Activated CD8-positive, alpha-beta memory T cell treated with anti-CD3 and anti-CD28 coated beads, Interleukin-2, amount 50 U/mL, for 4 hours (primary cell): ENCODE data around the gene FILIP1L.

ENCODE experiments used
- DNase-seq: peaks from one replicate; pipeline ENCODE4 v3.0.0-alpha.2; 2020

FILIP1L gene

DNA sequence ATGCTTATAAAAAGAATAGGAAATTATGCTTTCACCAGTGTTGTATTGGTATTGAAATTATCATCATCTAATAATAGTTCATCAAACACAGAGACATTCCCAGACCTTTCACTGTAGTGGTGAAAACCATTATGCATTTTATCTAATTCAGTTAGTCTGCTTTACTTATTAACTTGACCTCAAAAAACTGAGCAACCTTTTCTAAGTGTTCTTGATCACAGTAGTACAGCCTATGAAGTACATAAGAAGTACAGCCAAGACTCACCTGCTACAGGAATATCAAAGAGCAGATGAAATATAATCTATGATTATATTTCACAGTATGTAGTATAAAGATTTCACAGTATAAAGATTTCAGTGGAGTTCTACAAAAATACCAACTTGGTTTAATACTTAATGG, 75.2 kb downstream of the FILIP1L start:
- no peak for DNase-seq

DNA sequence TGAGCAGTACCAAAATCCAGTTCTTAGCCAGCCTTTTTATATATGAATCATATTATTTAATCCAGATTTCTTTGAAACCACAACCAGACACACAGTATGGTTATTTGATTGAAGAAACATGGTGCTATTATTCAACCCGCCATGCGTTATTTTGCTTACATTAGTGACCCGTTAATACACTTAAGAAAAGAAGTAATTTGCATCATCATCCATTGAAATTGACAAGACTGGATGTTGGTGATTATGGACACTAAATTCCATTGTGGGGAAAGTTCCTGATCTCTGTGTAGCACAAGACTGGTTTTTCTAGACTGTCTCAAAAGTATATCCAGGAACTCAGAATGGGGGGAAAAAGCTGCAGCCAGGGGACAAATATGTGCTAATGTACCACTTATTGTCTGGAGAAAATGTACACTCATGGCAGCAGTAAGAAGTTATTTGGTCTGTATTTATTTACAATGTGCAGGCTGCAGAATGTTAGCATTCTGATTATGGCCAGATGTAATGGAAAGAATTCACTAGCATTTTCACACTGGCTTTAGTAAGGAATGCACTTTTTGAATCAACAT, 80.3 kb downstream of the FILIP1L start:
- DNase-seq = no peak

DNA sequence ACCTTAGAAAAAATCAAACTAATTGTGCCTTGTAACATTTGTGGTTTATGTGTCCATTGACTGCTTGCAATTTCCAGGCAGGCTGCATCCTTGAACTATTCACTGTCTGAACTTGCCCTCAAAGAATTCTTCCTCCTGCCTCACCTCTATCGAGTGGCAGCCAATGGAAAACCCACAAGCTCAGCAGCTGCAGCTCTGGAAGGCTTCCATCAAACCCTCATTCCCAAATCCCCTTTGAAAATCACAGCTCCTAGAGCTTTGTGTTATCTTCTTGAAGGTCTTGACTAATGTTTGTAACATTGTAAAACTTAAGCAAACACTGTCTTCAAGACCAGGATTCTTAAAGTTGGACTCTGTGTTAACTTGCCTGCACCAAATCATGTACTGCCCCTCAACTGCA, 81.1 kb downstream of the FILIP1L start:
- DNase-seq = no peak

DNA sequence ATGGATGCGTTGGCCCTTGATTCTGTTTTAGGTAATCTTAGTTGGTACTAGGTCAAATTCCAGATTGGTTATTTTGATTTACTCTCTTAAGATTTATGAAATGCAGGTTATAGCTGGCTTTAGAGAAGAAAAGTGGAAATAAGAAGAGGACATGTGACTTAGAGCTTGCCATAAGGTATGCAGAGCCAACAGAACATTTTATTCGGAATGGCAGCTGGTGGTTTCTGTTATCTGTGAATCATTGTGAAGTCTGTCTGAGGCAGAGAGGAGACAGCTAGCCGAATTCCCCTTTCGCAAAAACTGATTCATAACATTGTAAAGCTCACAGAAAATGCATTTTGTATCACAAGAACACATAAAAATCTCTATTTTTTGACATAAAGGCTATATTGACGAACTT, 82.1 kb downstream of the FILIP1L start:
- no peak for DNase-seq

DNA sequence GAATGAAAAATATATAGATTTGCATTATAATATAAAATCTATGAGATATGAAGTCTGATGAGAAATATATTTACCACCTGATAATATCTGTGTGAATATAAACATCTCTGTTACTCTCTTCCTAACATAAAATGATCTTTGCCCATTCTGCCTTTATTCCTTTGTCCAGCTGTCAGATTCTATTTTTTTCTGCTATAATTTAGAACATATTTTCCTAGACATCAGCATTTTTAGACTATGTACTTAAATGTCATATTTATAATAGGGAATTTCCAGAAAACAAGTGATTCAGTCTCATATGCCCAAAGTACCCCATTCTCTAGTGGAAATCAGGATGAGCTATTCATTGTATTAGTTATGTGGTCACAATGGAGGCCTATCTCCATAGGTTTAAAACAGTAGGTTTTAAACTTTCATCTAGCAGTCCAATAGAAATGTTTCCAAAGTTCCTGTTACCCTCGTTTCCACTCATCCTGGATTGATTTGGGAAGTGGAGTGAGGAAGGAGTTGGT, 83.3 kb downstream of the FILIP1L start:
- DNase-seq = no peak

DNA sequence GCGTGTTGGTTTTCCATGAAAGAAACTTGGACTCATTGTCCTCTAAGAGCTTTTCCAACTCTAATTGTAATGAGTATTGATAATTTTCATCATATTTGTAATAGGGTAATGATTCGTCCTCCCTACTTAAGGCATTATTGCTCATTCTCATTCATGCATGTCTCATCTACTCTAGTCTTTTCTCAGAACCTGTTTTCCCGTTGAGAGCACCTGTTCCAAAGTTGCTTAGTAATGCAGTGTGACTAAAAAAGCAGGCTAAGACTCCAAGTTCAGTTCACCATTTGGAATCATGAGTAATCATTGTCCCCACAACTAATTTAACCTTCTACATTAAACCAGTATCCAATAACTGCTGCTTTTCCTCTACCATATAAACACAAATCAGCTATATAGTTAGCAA, 84.0 kb downstream of the FILIP1L start:
- no peak for DNase-seq

DNA sequence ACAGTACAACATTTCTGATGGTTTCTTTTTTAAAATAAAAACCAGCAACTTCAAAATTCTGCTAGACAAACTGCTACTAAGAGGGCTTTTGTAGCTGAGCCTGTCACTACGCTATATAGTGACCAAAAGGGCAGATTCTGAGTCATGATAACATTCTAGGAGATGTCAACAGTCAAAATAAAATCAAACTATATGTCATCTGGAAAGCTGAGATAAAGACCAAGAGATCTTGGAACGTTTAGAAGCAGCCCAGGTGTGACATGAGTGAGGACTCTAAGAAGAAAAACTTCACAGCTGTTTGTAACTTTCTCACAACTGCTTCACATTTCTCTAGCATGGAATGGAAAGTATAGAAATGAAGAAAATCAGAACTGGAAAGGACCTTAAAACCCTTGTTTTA, 84.6 kb downstream of the FILIP1L start:
- DNase-seq = no peak

DNA sequence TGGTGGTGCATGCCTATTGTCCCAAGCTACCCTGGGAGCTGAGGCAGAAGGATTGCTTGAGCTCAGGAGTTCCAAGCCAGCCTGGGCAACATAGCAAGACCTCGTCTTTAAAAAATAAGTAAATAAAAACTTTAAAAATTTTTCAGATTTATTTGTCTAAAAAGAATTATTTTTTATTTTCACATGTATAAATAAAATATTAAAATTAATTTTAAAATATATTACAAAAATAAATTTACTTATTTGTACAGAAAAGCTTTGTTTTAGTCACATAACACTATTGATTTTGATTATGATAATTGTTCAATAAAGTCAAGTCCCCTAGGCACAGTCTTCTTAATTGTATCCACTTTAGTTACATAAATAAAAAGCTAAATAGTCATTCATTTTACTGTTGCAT, 85.2 kb downstream of the FILIP1L start:
- DNase-seq = no peak

DNA sequence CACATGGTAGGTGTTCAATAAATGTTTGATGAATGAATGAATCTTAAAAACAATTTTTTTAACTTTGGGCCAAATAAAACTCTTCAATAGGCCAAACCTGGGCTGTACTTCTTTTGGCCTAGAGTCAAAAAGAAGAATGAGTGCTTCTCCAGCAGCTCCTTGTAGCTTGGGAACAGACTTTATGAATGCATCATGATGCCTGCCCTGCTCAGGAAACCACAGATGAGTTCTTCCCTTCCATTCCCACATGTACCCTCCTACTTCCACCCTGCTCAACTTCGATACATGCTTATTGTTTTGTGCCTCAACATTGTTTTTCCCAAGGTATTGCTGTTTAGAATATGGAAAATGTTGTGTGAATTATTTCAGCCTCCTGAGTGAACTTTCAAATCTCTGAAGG, 87.0 kb downstream of the FILIP1L start:
- no peak for DNase-seq

DNA sequence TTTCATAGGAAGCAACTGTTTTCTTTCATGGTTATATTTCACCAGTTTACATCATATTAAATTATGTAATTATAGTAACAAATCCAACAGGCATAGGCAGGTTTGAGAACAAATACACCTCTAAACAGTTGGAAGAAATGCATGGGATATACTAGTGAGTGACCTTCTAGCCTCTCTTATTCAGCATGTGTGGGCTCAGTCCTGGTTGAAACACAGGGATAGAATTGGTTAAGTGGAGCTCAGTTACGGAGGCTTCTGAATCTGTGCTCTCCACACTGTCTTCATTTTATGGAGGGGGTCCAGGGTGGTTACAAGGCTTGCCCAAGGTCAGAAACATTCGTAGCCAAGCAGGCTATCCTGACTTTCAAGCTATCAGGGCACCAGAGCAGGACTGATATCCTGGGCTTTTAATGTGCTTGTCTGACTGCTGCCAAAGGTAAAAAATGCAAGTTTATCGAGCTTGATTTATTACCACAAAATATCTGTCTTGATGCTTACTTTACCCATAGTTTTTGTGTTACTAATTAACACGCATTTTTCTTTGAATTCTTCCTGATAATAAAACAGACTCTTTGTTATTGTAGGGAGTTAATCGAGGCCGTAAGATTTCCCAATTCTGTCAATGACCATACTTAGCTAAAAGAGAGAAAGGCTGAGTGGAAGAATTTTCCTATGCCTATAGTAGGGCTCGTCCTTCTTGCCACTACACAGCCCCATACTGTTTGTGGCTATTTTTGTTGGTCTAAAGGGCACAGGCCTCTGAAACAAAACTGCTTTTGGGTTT, 89.6 kb downstream of the FILIP1L start:
- no peak for DNase-seq

DNA sequence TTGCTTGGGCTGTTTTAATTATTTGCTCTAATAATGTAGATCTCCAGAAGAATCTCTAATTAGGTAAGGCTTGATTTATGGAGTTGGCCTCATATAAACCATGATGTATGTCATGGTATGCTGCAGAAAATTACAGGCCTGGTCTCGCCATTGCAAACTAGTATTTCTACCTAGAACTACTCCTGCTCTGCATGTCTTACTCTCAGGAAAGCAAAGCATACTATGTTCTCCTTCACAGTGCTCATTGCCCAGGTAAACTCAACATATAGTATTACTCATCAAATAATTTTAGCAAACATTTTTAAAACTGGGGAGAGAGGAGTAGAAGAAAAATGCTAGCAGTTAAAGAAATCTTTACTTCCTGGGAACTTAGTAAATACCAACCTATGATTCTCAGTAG, 90.7 kb downstream of the FILIP1L start:
- DNase-seq = no peak

DNA sequence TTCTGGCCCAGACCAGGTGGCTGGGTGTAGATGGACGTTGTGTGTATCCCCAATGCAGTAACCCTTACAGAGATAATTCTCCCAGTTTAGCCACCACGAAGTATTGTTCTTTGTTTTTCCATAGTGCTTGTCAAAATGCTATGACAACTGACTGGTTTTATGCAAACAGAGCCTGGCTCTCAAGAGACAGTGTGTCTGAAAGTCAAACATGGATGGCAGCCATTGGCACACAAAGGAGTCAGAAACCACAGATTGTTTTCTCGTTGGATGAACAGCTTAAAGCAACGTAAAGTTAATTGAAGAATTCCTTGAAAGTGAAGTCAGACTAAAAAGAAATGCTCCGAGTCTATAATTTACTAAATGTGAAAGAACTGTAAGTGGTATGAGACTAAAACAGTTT, 91.2 kb downstream of the FILIP1L start:
- DNase-seq = no peak

DNA sequence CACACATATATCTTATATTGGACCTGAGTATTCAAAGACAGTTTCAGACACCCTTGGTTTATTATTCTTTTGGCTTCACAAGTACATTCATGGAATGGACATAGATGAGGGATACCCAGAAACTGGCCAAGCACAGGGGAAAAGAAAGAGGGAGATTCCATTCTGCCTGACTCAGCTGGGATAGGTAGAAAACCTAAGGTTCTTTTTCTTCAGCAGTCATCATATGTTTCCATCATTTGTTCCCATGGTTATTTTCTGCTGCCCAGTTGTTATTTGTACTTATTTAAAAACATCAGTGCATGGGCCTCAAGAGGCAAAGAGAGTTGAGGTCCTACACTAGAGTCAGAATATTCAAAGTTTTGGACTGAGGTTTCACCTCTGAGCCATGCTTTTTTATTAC, 91.8 kb downstream of the FILIP1L start:
- no peak for DNase-seq

DNA sequence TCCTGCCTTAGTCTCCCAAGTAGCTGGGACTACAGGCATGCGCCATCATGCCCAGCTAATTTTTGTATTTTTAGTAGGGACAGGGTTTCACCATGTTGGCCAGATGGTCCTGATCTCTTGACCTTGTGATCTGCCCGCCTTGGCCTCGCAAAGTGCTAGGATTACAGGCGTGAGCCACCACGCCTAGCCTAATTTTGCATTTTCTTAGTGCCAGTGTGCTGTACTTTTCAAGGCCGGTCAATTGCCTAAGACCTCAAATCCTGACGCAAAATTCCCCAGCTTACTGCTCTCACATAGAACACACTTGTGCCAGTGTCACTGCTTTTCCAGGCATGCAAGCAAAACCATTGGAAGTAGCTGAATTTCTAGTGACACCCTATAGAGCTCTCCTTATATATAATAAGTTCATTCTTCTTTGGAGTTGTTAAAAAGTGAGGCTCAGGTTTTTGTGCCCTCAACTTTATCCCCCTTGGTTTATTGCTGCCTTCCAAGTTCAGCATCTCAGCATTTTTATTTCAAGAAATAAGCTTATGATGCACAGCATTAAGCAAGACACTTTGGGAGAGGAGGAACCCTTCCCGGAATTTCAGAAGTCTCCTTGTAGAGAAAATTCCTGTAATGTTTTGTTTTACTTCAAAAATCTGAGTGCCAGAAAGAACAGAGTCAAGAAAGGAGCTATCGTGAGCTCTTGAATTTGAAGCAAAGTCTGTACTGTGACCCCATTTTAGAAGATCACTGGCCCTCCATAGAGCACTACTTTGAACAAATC, 93.2 kb downstream of the FILIP1L start:
- DNase-seq = no peak

DNA sequence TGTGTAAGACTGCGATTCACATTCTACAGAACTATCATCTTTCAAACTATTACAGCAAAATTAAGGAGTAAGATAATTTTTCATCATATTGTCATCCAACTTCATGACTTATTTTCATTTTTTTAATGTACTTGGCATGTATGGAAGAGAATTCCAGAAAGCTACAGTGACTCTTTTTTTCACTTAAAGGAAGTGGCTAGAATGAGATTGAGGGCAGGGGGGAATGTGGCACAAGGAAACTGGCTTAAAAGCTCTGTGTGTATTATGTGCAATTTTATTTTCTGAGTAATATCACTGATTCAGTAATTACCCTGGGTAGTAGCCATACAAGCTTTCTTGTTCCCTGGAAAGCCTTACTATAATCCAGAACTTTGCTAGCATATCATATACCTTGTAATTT, 94.6 kb downstream of the FILIP1L start:
- DNase-seq = no peak

DNA sequence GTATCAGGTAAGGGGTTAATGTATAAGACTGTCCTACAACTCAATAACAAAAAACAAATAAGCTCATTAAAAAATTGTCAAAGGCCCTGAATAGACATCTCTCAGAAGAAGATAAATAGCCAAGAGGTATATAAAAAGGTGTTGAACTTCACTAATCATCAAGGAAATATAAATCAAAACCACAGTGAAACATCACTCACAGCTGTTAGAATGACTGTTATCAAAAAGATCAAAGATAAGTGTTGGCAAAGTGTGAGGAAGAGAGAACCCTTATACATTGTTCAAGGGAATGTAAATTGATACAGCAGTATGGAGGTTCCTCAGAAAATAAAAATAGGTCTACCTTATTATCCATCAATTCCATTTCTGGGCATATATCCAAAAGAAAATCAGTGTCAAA, 95.5 kb downstream of the FILIP1L start:
- DNase-seq = no peak

DNA sequence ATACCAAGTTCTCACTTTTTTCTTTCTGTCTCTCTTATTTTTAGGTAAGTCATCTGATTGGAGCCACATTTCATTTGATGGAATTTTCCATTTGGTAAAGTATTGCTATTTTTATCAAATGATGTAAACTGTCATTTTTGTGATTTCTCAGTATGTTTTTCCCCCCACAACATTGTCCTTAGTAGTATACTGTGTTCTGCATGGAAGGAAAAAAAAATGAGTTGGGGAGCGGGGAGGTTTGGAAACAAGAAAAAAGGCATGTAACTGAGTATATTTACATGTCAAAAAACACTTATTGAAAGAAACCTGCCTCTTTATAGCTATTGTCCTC, 104.2 kb downstream of the FILIP1L start:
- DNase-seq = no peak

DNA sequence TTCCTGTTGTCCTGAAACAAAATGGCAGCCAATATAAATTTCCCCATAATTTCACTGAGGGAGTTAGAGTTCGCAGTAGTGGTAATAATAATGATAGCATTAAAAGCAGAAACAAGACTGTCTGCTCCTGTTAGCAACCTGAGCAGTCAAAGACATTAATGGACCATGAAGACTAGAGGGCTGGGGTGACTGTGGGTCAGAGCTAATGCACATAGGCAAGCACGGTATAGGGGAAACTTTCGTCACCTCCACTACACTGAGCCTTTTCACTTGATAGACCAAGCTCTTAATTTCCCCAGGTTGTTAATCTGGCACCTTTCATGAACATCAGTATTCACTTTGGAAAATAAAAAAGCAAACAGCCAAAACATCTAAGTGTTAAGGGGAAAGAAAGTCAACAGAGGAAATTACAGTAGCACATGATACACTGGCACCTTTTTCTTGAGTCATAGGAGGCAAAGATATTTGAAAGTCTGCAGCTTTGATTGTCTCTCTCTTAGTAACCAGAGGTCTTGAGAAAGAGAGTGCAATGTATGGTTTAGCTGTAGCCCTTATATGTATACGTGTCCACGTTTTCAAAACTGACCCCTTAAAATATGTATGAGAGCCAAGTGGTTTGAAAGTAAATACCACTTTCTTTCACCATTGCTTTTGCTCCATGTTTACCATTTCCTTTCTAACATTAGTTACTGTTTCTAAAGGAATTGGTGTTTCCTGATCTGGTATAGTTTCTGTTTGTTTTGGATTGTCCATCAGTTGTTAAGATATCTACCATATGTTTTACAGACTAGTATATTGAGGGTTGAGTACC, 104.8 kb downstream of the FILIP1L start:
- DNase-seq = no peak

DNA sequence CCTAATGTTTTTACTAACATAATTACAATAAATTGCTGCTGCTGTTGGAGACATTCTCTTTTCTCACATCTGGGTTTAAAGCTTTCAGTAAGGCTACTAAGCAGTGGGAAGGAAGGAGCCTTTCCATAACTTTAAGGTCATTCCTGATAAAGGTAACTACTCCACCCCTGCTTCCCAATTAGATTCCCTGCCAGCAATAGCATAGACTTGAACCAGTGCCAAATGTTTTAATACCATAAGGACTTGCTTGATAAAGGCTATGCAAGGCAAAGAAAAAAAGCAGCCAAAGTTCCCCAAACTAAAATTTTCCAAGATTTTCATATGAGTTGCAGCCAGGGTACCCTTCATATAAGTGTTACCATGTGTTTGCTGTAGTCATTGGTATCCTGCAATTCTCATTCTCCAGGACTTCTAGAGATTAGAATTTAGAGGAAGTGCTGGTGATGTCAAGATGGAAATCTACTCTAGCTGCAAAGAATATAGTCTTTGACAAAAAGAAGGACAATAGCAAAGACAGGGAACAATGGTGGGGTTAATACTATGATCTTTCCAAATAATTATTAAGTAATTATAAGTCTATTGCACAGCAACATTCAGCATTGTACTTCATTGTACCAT, 106.1 kb downstream of the FILIP1L start:
- DNase-seq = no peak

DNA sequence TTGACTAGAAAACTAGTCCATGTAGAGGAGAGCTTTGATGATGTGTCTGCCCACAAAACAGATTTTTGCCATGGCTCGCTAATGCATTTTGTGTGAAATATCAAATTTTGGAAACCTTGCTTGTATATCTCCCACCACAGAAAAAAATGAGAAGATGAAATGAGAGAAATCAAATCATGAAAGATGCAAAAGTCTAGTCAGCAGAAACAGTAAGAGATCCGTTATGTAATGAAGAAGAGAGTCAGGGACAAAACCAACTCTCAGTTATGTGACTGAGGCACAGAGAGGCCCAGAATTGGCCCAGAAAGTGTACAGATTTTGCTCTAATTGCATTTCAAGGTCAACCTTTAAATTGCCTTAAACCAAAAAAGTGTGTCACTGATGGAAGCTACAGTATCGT, 107.0 kb downstream of the FILIP1L start:
- no peak for DNase-seq

DNA sequence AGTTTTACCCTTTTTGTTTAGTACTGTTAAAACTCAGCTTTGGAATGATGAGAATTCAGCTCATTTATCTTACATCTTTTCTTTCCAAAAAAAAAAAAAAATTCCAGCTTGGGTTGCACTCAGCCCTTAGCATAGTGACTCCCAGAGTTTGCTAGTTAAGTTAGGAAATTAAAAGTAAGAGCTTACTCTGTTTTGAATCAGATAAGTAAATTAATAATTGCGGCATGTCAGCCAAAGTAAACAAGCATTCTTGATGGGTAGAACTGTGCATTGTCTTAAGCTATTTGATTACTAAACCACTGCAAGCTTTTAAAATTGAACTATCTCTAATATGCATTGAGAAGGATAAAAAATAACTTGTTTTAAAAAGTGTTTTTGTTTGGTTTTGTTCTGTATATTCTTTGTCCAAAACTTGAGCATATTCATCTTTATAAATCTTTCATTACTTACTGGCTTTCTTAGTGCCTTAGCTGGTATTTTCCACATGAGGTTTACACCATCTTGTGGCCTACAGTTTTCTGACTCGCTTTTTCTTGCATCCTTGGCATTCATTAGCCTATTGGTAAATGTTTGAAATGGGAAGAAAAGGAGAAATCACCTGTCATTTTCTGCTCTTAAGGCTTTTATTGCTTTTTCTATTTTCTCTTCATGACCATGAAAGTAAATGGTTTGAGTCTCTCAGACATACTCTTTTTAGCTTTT, 107.6 kb downstream of the FILIP1L start:
- DNase-seq = no peak
